Stomach smooth muscle (tissue), 2 donors: ENCODE results near the gene CAMTA2.
"Not testable (repeated sequence)": the region's sequence is repeated elsewhere in the genome, so short reads cannot be mapped to it uniquely, and the experiment has no call there.

Experiments used
- H3K27ac ChIP-seq: one replicate; pipeline ENCODE4 v1.7.0; 2013; ENCODE audit warnings: mild to moderate bottlenecking, low read length, inconsistent platforms
- H3K27me3 ChIP-seq, 2 donors: one replicate each; pipeline ENCODE4 v1.7.0; 2013; ENCODE audit warnings: low read length in 2 of 2; ENCODE audit not compliant: insufficient read depth in 2 of 2, control insufficient read depth in 1 of 2
- H3K36me3 ChIP-seq, 2 donors: one replicate each; pipeline ENCODE4 v1.7.0; 2013; ENCODE audit warnings: low read length in 2 of 2; ENCODE audit not compliant: control insufficient read depth in 2 of 2, insufficient read depth in 2 of 2
- H3K4me1 ChIP-seq: one replicate; pipeline ENCODE4 v1.7.0; 2013; ENCODE audit warnings: low read length; ENCODE audit not compliant: control insufficient read depth, insufficient read depth
- H3K4me3 ChIP-seq, 2 donors: one replicate each; pipeline ENCODE4 v1.7.0; 2013; ENCODE audit warnings: low read length in 2 of 2
- H3K9ac ChIP-seq, 2 donors: one replicate each; pipeline ENCODE4 v1.7.0; 2013; ENCODE audit warnings: low read length in 2 of 2, mild to moderate bottlenecking in 1 of 2
- H3K9me3 ChIP-seq, 2 donors: one replicate each; pipeline ENCODE4 v1.7.0; 2013; ENCODE audit warnings: low read length in 2 of 2; ENCODE audit not compliant: control insufficient read depth in 2 of 2
- donor health status: healthy.
- donor health status: Pancreatic carcinoma.

The CAMTA2 gene

GRCh38 chr17:4926577-4927335 lies 60.7 kb downstream of the CAMTA2 start:
- H3K36me3 ChIP-seq, H3K9ac ChIP-seq, H3K9me3 ChIP-seq, H3K4me1 ChIP-seq, H3K4me3 ChIP-seq, H3K27me3 ChIP-seq, H3K27ac ChIP-seq: not testable (repeated sequence)

- Histone ChIP-seq H3K4me3 (no peak overlapping the region), H3K4me1 (no peaks in the 10 kb centered on the region), H3K36me3 (no peaks in the 10 kb centered on the region), H3K27ac (no peak overlapping the region), H3K9ac (no peak overlapping the region), H3K27me3 (no peaks in the 10 kb centered on the region), H3K9me3 (no peaks in the 10 kb centered on the region)
Observed at GRCh38 chr17:4921320-4921719, 66.2 kb downstream of the CAMTA2 start.

GRCh38 chr17:4920351-4921048 lies 67.0 kb downstream of the CAMTA2 start:
- H3K36me3 ChIP-seq = no peaks in the 10 kb centered on the region
- no peak overlapping the region for H3K4me3 ChIP-seq
- no peaks in the 10 kb centered on the region for H3K27me3 ChIP-seq
- H3K9me3 ChIP-seq = no peaks in the 10 kb centered on the region
- no peak overlapping the region for H3K9ac ChIP-seq
- no peaks in the 10 kb centered on the region for H3K4me1 ChIP-seq
- H3K27ac ChIP-seq = no peak overlapping the region

GRCh38 chr17:4919511-4920047 lies 67.9 kb downstream of the CAMTA2 start:
- H3K27ac ChIP-seq = no peak overlapping the region
- H3K9ac ChIP-seq = no peak overlapping the region
- H3K4me1 ChIP-seq = no peaks in the 10 kb centered on the region
- no peaks in the 10 kb centered on the region for H3K36me3 ChIP-seq
- H3K4me3 ChIP-seq = no peak overlapping the region
- no peaks in the 10 kb centered on the region for H3K27me3 ChIP-seq
- no peaks in the 10 kb centered on the region for H3K9me3 ChIP-seq
